NCI-H2081 treated with DMSO at 0.1 percent for 48 hours (cell line): ENCODE results near the gene TSPAN1.
A peak's percentile ranks its signal among the peaks of the same experiment; 100 is the strongest.

Experiments used
- DNase-seq: peaks from one replicate; lab custom pipeline; 2025; lab: John Stamatoyannopoulos, UW

Gene TSPAN1

DNA sequence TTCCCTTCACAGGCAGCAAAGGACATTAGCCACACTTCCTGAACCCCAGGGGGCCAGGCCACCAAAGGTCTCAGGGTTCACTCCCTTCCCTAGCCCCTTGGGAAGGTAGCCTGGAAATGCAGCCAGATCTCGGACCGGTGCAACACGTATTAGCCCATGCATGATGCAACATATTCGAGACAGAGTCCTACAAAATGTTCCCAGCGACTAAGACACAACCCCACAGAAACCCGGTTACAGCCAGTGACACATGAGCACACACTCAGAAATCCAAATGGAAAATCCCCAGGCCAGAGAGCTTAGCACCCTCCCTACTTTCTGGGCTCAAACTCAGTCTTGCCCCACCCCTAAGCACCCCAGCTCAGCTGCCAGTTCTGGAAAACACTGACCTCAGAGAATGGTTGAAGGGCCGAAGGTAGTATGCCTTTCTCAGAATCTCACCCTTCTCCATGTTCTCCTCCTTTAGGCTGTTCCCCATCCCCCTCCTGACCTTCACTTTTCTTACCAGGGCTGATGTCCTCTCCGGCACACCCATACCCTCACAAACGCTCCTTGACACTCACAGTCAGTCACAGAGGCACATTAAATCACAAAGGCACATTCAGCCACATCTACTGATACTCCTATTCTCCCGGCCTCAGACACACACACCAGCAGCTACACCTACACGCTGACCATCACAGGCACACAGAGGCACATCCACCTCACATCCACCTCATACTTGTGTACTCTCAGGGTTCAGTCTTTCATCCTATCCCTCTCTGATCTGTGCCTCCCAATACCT, at the start of gene TSPAN1:
Gene TSPAN1 (plus strand): TSS at position 640 of the 784 bp plus-strand sequence. CDS start 6,021 bp downstream, outside the sequence.
- DNase-seq, result no peak

DNA sequence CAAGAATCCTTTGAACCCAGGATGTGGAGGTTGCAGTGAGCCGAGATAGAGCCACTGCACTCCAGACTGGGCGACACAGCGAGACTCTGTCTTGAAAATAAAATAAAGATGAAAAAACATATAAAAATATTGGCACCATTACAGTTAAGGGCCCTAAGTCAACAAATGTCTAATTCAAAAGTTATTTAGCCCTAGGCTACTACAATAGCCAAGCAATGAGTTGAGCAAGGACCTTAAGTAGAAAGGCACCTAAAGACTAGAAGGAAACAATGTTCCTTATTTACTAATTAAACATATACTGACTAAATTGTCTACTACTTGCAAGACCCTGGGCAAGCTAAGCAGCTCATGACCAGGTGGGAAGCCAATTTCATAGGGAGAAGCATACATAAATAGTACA, 46.5 kb upstream of the TSPAN1 start:
- DNase-seq, result no peak

DNA sequence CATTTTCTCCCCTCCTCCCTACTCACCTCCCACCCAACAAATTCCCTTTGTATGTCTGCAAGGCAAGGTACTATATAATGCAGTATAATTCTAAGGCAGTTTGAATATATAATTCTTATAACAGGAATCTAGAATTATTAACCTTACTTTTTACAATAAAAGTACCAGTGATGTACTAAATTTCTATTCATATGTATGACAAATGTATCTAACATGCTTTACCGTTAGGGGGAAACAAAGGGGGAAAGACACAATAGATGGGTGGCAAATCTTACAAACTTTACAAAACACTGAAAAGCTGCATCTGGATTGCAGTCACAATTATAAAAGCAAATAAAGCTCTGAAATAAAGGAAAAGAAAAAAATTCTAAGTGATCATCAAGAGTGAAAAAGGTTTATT, 44.8 kb upstream of the TSPAN1 start:
- no peak for DNase-seq

- DNase-seq, result no peak
Measured at GRCh38 chr1:46130606-46131005, 44.3 kb upstream of the TSPAN1 start.

GRCh38 chr1:46131093-46131492, 43.8 kb upstream of the TSPAN1 start:
- no peak for DNase-seq

GRCh38 chr1:46131712-46132528, 43.0 kb upstream of the TSPAN1 start:
- DNase-seq, result no peak

GRCh38 chr1:46132529-46133180, 42.2 kb upstream of the TSPAN1 start, which contains the start of gene PIK3R3:
Gene PIK3R3 (minus strand): TSS chr1:46132629. CDS start chr1:46131952, 677 bp downstream.
- peak; percentile 95 for DNase-seq

DNA sequence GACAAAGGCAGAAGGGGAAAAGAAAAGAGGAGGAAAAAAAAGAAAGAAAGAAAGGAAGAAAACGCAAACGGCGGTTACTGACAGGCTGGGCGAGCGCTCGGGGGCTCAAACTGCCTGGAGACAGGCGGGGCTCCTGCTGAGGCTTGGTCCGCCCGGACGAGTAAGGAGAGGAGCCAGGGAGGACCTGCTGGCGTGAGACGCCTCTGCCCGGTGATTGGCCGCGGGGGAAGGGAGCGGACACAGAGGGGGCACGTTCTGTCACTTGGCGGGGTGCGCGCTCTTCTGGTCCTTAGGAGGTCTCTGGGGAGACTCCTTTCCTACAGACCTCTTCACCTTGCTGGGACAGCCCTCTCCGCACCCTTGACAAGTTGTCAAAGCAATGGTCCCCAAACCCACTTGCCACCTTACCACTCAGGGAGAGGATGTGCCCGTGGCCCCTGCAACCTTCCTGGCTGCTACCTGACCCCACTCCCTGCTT, 41.7 kb upstream of the TSPAN1 start:
- no peak for DNase-seq

- DNase-seq, result peak; percentile 22
Measured at GRCh38 chr1:46133781-46134350, 41.0 kb upstream of the TSPAN1 start.

GRCh38 chr1:46134660-46135331, 40.1 kb upstream of the TSPAN1 start:
- DNase-seq, result peak; percentile 78

DNA sequence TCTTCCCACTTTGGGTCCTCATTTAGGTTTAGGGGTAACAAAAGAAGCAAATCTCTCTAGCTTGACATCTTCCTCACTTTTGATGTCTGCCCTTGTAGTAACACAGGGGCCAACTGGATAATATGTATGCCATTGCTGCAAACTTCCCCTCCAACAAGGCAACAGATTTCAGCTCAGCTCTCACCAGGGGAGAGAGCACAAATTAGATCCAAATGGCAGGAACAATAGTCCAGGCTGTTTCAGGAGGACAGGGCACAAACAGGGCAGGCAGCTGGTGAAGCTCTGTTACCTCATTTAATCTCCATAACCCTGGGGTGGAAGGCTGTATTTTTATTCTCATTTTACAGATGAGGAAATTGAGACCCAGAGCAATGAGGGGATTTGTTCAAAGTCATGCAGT, 38.2 kb upstream of the TSPAN1 start:
- DNase-seq, result peak; percentile 21

DNA sequence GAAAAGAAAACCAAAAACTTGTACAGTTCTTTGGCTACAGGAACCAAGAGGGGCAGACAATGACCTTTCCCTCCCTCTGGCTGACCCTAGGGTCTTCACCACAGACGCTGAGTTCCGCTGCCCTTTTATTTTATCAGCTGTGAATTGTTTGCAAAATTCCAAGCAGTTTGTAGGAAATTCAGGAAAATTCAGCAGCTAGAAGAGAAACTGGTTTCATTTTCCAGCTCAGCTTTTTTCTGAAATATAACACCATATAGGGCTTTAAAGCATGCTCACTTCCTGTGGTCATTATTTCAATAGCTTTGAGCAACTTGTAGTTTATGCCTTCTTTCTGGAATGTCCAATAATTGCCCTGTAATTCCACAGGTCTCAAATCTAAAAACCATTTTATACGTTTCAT, 37.0 kb upstream of the TSPAN1 start:
- DNase-seq, result no peak

- DNase-seq, result no peak
Measured at GRCh38 chr1:46148318-46148717, 26.6 kb upstream of the TSPAN1 start.

GRCh38 chr1:46150085-46150484, 24.8 kb upstream of the TSPAN1 start:
- DNase-seq, result no peak

- no peak for DNase-seq
Measured at GRCh38 chr1:46152016-46152415, 22.9 kb upstream of the TSPAN1 start.

DNA sequence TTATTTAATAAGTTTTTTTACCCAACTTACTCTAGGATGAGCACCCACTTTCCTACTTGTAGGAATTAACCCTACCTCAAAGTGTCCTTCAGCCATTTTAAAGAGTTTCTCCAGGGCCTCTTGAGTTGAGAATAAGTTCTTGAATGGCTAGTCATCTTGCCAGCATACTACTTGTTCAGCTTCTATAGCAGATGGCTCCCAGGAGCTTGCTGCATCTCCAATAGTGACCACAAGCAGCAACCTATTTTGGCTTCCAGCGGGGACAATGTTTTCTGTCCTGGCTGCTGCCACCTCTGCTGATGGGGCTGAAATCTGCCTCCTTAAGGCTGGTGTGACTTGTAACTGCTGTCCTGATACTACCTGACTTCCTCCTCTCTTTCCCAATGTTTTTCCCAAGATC, 21.7 kb upstream of the TSPAN1 start:
- DNase-seq, result no peak

- no peak for DNase-seq
Measured at GRCh38 chr1:46153732-46154131, 21.2 kb upstream of the TSPAN1 start.

DNA sequence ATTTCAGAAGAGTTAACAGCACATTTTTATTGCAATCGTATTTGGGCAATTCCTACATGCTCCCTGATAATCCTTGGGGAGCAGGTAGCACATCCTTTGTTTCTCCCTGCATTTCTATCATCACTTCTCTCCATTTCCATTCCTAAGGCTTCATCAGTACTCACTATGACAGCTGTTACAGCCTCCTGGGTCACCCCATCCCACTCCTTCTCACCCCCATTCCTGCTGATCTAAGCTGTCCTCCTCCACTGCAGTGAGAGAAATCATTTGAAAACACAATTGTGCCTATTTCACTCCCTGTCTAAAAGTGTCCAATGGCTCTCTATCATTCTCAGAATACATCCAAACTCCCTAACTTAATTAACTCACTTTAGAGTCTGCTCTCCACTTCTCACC, 17.0 kb upstream of the TSPAN1 start:
- DNase-seq, result no peak

DNA sequence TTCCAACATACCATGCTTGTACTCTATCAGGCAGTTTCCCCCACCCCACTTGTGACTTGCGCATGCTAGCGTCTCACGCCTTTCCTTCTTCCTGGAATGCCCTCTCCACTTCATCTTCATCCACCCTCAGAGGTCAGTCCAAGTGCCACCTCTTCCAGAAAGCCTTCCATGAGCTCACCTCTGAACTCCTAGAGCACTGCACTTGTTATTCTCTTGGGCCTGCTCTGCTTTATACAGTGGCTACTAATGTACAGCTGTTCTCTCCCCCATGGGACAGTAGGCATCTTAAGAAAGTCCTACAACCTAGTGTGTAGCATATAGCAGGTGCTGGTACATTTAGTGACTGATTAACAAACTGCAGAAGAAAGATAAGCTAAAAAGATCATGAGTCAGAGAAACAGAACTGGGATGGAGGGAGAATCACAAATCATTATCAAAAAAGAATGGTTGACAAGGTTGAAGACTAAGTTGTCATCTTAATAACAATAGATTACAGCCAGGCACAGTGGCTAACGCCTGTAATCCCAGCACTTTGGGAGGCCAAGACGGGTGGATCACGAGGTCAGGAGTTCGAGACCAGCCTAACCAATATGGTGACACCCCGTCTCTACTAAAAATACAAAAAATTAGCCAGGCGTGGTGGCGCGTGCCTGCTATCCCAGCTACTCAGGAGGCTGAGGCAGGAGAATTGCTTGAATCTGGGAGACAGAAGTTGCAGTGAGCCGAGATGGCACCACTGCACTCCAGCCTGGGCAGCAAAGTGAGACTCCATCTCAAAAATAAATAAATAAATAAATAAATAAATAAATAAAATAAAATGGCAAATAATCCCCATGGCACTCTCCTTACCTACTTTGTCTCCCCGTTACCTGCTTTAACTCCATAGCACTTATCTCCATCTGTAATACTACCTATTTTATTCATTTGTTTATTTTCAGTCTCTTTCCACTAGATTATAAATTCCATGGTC, 16.3 kb upstream of the TSPAN1 start:
- DNase-seq, result no peak

- DNase-seq, result no peak
Measured at GRCh38 chr1:46159516-46159915, 15.4 kb upstream of the TSPAN1 start.
